Activated naive CD4-positive, alpha-beta T cell treated with anti-CD3 and anti-CD28 coated beads, Interleukin-2, amount 50 U/mL, for 24 hours (primary cell): ENCODE results near the gene WRNIP1.

Experiments used
- H3K27ac Mint-ChIP-seq: one replicate; pipeline ENCODE4 v1.8.0; 2021; ENCODE audit warnings: mild to moderate bottlenecking, mixed read lengths
- H3K27me3 Mint-ChIP-seq: one replicate; pipeline ENCODE4 v1.8.0; 2021; ENCODE audit warnings: mixed read lengths
- H3K36me3 Mint-ChIP-seq: one replicate; pipeline ENCODE4 v1.8.0; 2021; ENCODE audit warnings: mixed read lengths
- H3K4me1 Mint-ChIP-seq: one replicate; pipeline ENCODE4 v1.8.0; 2021; ENCODE audit warnings: mixed read lengths
- H3K4me3 Mint-ChIP-seq: one replicate; pipeline ENCODE4 v1.8.0; 2021; ENCODE audit warnings: mild to moderate bottlenecking, mixed read lengths
- H3K9me3 Mint-ChIP-seq: one replicate; pipeline ENCODE4 v1.8.0; 2021; ENCODE audit warnings: mixed read lengths

The WRNIP1 gene

GRCh38 chr6:2733736-2734480 is 31.3 kb upstream of the WRNIP1 start:
- H3K27me3 Mint-ChIP-seq = peaks cover 1% of the 10 kb centered on the region
- H3K9me3 Mint-ChIP-seq = no peaks in the 10 kb centered on the region
- H3K4me3 Mint-ChIP-seq = no peak overlapping the region
- H3K4me1 Mint-ChIP-seq = no peaks in the 10 kb centered on the region
- H3K36me3 Mint-ChIP-seq = no peaks in the 10 kb centered on the region
- no peak overlapping the region for H3K27ac Mint-ChIP-seq

- Mint-ChIP-seq H3K9me3 (no peaks in the 10 kb centered on the region), H3K36me3 (no peaks in the 10 kb centered on the region), H3K27ac (no peak overlapping the region), H3K4me1 (no peaks in the 10 kb centered on the region), H3K4me3 (no peak overlapping the region), H3K27me3 (peaks cover 1% of the 10 kb centered on the region)
Measured at GRCh38 chr6:2734488-2735166, 30.6 kb upstream of the WRNIP1 start.

GRCh38 chr6:2737885-2738284 is 27.3 kb upstream of the WRNIP1 start:
- Mint-ChIP-seq H3K4me3 (no peak overlapping the region), H3K36me3 (no peaks in the 10 kb centered on the region), H3K27ac (no peak overlapping the region), H3K4me1 (no peaks in the 10 kb centered on the region), H3K27me3 (peaks cover 1% of the 10 kb centered on the region), H3K9me3 (no peaks in the 10 kb centered on the region)

- Mint-ChIP-seq H3K4me3 (no peak overlapping the region), H3K36me3 (no peaks in the 10 kb centered on the region), H3K27me3 (peaks cover 1% of the 10 kb centered on the region), H3K27ac (no peak overlapping the region), H3K9me3 (no peaks in the 10 kb centered on the region), H3K4me1 (no peaks in the 10 kb centered on the region)
Measured at GRCh38 chr6:2738373-2738979, 26.7 kb upstream of the WRNIP1 start.

GRCh38 chr6:2739335-2739734 is 25.9 kb upstream of the WRNIP1 start:
- Mint-ChIP-seq H3K27me3 (peaks cover 1% of the 10 kb centered on the region), H3K4me1 (no peaks in the 10 kb centered on the region), H3K9me3 (no peaks in the 10 kb centered on the region), H3K36me3 (no peaks in the 10 kb centered on the region), H3K27ac (no peak overlapping the region), H3K4me3 (no peak overlapping the region)

- H3K9me3 Mint-ChIP-seq = no peaks in the 10 kb centered on the region
- H3K4me3 Mint-ChIP-seq = no peak overlapping the region
- no peak overlapping the region for H3K27ac Mint-ChIP-seq
- no peaks in the 10 kb centered on the region for H3K4me1 Mint-ChIP-seq
- H3K36me3 Mint-ChIP-seq = no peaks in the 10 kb centered on the region
- H3K27me3 Mint-ChIP-seq = peaks cover 1% of the 10 kb centered on the region
Measured at GRCh38 chr6:2740581-2740980, 24.6 kb upstream of the WRNIP1 start.

GRCh38 chr6:2741756-2742155 is 23.4 kb upstream of the WRNIP1 start:
- Mint-ChIP-seq H3K27ac (no peak overlapping the region), H3K27me3 (peaks cover 1% of the 10 kb centered on the region), H3K4me1 (no peaks in the 10 kb centered on the region), H3K36me3 (no peaks in the 10 kb centered on the region), H3K9me3 (no peaks in the 10 kb centered on the region), H3K4me3 (no peak overlapping the region)

GRCh38 chr6:2743280-2744208 is 21.6 kb upstream of the WRNIP1 start:
- Mint-ChIP-seq H3K36me3 (no peaks in the 10 kb centered on the region), H3K4me1 (no peaks in the 10 kb centered on the region), H3K27ac (no peak overlapping the region), H3K9me3 (no peaks in the 10 kb centered on the region), H3K27me3 (no peaks in the 10 kb centered on the region), H3K4me3 (no peak overlapping the region)

GRCh38 chr6:2744209-2744771 is 20.9 kb upstream of the WRNIP1 start:
- H3K27me3 Mint-ChIP-seq = no peaks in the 10 kb centered on the region
- no peaks in the 10 kb centered on the region for H3K36me3 Mint-ChIP-seq
- no peak overlapping the region for H3K27ac Mint-ChIP-seq
- no peaks in the 10 kb centered on the region for H3K9me3 Mint-ChIP-seq
- H3K4me3 Mint-ChIP-seq = no peak overlapping the region
- no peaks in the 10 kb centered on the region for H3K4me1 Mint-ChIP-seq

GRCh38 chr6:2744778-2745177 is 20.4 kb upstream of the WRNIP1 start:
- H3K27me3 Mint-ChIP-seq = no peaks in the 10 kb centered on the region
- peak overlapping the region; percentile 3 for H3K27ac Mint-ChIP-seq
- peaks cover 1% of the 10 kb centered on the region for H3K4me1 Mint-ChIP-seq
- H3K9me3 Mint-ChIP-seq = no peaks in the 10 kb centered on the region
- no peak overlapping the region for H3K4me3 Mint-ChIP-seq
- no peaks in the 10 kb centered on the region for H3K36me3 Mint-ChIP-seq

GRCh38 chr6:2745246-2745645 is 19.9 kb upstream of the WRNIP1 start:
- no peak overlapping the region for H3K4me3 Mint-ChIP-seq
- no peaks in the 10 kb centered on the region for H3K27me3 Mint-ChIP-seq
- H3K27ac Mint-ChIP-seq = no peak overlapping the region
- no peaks in the 10 kb centered on the region for H3K9me3 Mint-ChIP-seq
- H3K4me1 Mint-ChIP-seq = peaks cover 6% of the 10 kb centered on the region
- H3K36me3 Mint-ChIP-seq = no peaks in the 10 kb centered on the region

GRCh38 chr6:2746557-2747061 is 18.6 kb upstream of the WRNIP1 start:
- H3K27me3 Mint-ChIP-seq = peaks cover 4% of the 10 kb centered on the region
- peaks cover 6% of the 10 kb centered on the region for H3K4me1 Mint-ChIP-seq

GRCh38 chr6:2748183-2748582 is 17.0 kb upstream of the WRNIP1 start:
- H3K27me3 Mint-ChIP-seq = peaks cover 4% of the 10 kb centered on the region
- no peak overlapping the region for H3K27ac Mint-ChIP-seq
- no peaks in the 10 kb centered on the region for H3K9me3 Mint-ChIP-seq
- no peaks in the 10 kb centered on the region for H3K36me3 Mint-ChIP-seq
- no peak overlapping the region for H3K4me3 Mint-ChIP-seq
- H3K4me1 Mint-ChIP-seq = peaks cover 6% of the 10 kb centered on the region

More at GRCh38 chr6:2746557-2747061, 18.6 kb upstream of the WRNIP1 start:
- H3K9me3 Mint-ChIP-seq = no peaks in the 10 kb centered on the region
- H3K27ac Mint-ChIP-seq = no peak overlapping the region
- H3K4me3 Mint-ChIP-seq = no peak overlapping the region
- H3K36me3 Mint-ChIP-seq = no peaks in the 10 kb centered on the region

GRCh38 chr6:2749969-2750600 is 15.1 kb upstream of the WRNIP1 start:
- H3K4me1 Mint-ChIP-seq = peaks cover 6% of the 10 kb centered on the region
- H3K27me3 Mint-ChIP-seq = peaks cover 4% of the 10 kb centered on the region

More at GRCh38 chr6:2749969-2750600, 15.1 kb upstream of the WRNIP1 start:
- Mint-ChIP-seq H3K4me3 (no peak overlapping the region), H3K9me3 (no peaks in the 10 kb centered on the region), H3K36me3 (no peaks in the 10 kb centered on the region), H3K27ac (no peak overlapping the region)
